MM.1S (cell line): Measurements from ENCODE around the gene BICRAL.

Experiments used
- DNase-seq: peaks from one replicate; pipeline ENCODE4 v3.0.0-alpha.2; 2015
- H2AFZ ChIP-seq: fragments of 300-600 bp; sonication (generic); 2 replicates; pipeline ENCODE4 v1.6.0; 2016; ENCODE audit warnings: antibody characterized with exemption, low read length
- H3F3A ChIP-seq: fragments of 300-600 bp; sonication (generic); 2 replicates; pipeline ENCODE4 v1.6.1; 2016; ENCODE audit warnings: mild to moderate bottlenecking, antibody characterized with exemption, low read length, moderate library complexity, mixed read lengths; ENCODE audit not compliant: insufficient read depth
- H3K27ac ChIP-seq: fragments of 300-600 bp; sonication (generic); 2 replicates; pipeline ENCODE4 v1.5.1; 2016; ENCODE audit warnings: mild to moderate bottlenecking, low read length
- H3K27me3 ChIP-seq: fragments of 300-600 bp; sonication (generic); replicated peaks from 2 replicates; pipeline ENCODE4 v1.6.0; 2016; ENCODE audit warnings: low read length; ENCODE audit not compliant: insufficient read depth
- H3K36me3 ChIP-seq: fragments of 300-600 bp; sonication (generic); replicated peaks from 2 replicates; pipeline ENCODE4 v1.6.1; 2016; ENCODE audit warnings: mild to moderate bottlenecking, low read length, mixed read lengths; ENCODE audit not compliant: insufficient read depth
- H3K4me1 ChIP-seq: fragments of 300-600 bp; sonication (generic); 2 replicates; pipeline ENCODE4 v1.6.1; 2016; ENCODE audit warnings: low read length, mixed read lengths
- H3K4me2 ChIP-seq: fragments of 300-600 bp; sonication (generic); 2 replicates; pipeline ENCODE4 v1.6.0; 2016; ENCODE audit warnings: low read depth, low read length
- H3K4me3 ChIP-seq: fragments of 300-600 bp; sonication (generic); 2 replicates; pipeline ENCODE4 v1.5.1; 2016; ENCODE audit warnings: low read length, mixed read lengths
- H3K79me2 ChIP-seq: fragments of 300-600 bp; sonication (generic); 2 replicates; pipeline ENCODE4 v1.6.1; 2016; ENCODE audit warnings: mixed run types, low read length, mixed read lengths
- H3K9ac ChIP-seq: fragments of 300-600 bp; sonication (generic); 2 replicates; pipeline ENCODE4 v1.6.1; 2016; ENCODE audit warnings: low read length, mixed read lengths
- H3K9me2 ChIP-seq: fragments of 300-600 bp; sonication (generic); replicated peaks from 2 replicates; pipeline ENCODE4 v1.6.1; 2016; ENCODE audit warnings: mild to moderate bottlenecking, low read length, mixed read lengths; ENCODE audit not compliant: insufficient read depth
- H3K9me3 ChIP-seq: fragments of 300-600 bp; sonication (generic); replicated peaks from 2 replicates; pipeline ENCODE4 v1.6.1; 2016; ENCODE audit warnings: mild to moderate bottlenecking, low read length, mixed read lengths; ENCODE audit not compliant: insufficient read depth
- H4K20me1 ChIP-seq: fragments of 300-600 bp; sonication (generic); 2 replicates; pipeline ENCODE4 v1.6.1; 2016; ENCODE audit warnings: mild to moderate bottlenecking, low read length, moderate library complexity, mixed read lengths; ENCODE audit not compliant: insufficient read depth
- CTCF ChIP-seq: fragments of 300-600 bp; sonication (generic); IDR thresholded peaks from 2 replicates; pipeline ENCODE4 v1.5.1; 2016; ENCODE audit warnings: antibody characterized with exemption, low read length, mixed read lengths
- EZH2 ChIP-seq: fragments of 300-600 bp; sonication (generic); optimal IDR thresholded peaks from 2 replicates; pipeline ENCODE3; 2017; ENCODE audit warnings: low read depth, mild to moderate bottlenecking, antibody characterized with exemption, low read length, mixed read lengths
- EZH2phosphoT487 ChIP-seq: fragments of 300-600 bp; sonication (generic); IDR thresholded peaks from 2 replicates; pipeline ENCODE4 v1.6.1; 2018; ENCODE audit warnings: antibody characterized with exemption, low read length

Gene BICRAL

GRCh38 chr6:42829561-42830092 is 47.8 kb downstream of the BICRAL start:
- no peak for DNase-seq
- H3K9me3 ChIP-seq, result no peaks in the 10 kb centered on the region
- H3K79me2 ChIP-seq, result no peaks in the 10 kb centered on the region
- H3K36me3 ChIP-seq, result 0 out of 2 replicates have a peak, but pooled peaks cover 4% of the 10 kb centered on the region
- no peak for TF ChIP-seq EZH2phosphoT487
- no peak for TF ChIP-seq CTCF
- TF ChIP-seq EZH2, result no peak
- H3K4me3 ChIP-seq, result no peak overlapping the region
- no peaks in the 10 kb centered on the region for H4K20me1 ChIP-seq
- no peak overlapping the region for H3K9ac ChIP-seq
- no peak overlapping the region for H3K4me2 ChIP-seq
- no peak overlapping the region for H2AFZ ChIP-seq
- H3K27me3 ChIP-seq, result no peaks in the 10 kb centered on the region
- H3K4me1 ChIP-seq, result no peaks in the 10 kb centered on the region
- H3K9me2 ChIP-seq, result no peaks in the 10 kb centered on the region
- H3K27ac ChIP-seq, result no peak overlapping the region
- no peaks in the 10 kb centered on the region for H3F3A ChIP-seq

GRCh38 chr6:42831237-42831636 is 49.4 kb downstream of the BICRAL start:
- no peak for DNase-seq
- Histone ChIP-seq H2AFZ (no peak overlapping the region), H4K20me1 (no peaks in the 10 kb centered on the region), H3K9ac (no peak overlapping the region), H3K4me1 (no peaks in the 10 kb centered on the region), H3K27ac (no peak overlapping the region), H3K9me3 (no peaks in the 10 kb centered on the region), H3K36me3 (0 out of 2 replicates have a peak, but pooled peaks cover 4% of the 10 kb centered on the region), H3K4me2 (no peak overlapping the region), H3K9me2 (no peaks in the 10 kb centered on the region), H3K27me3 (no peaks in the 10 kb centered on the region), H3K4me3 (no peak overlapping the region), H3K79me2 (no peaks in the 10 kb centered on the region), H3F3A (no peaks in the 10 kb centered on the region)
- TF ChIP-seq EZH2phosphoT487, result no peak
- TF ChIP-seq EZH2, result no peak
- TF ChIP-seq CTCF, result no peak

- Histone ChIP-seq H3K27me3 (no peaks in the 10 kb centered on the region), H3K79me2 (no peaks in the 10 kb centered on the region), H3K4me3 (no peak overlapping the region), H2AFZ (no peak overlapping the region), H4K20me1 (no peaks in the 10 kb centered on the region), H3K36me3 (0 out of 2 replicates have a peak, but pooled peaks cover 3% of the 10 kb centered on the region), H3K9me2 (no peaks in the 10 kb centered on the region), H3K9me3 (no peaks in the 10 kb centered on the region), H3K27ac (no peak overlapping the region), H3K4me1 (no peaks in the 10 kb centered on the region), H3K4me2 (no peak overlapping the region), H3F3A (no peaks in the 10 kb centered on the region), H3K9ac (no peak overlapping the region)
- DNase-seq, result no peak
- TF ChIP-seq EZH2phosphoT487 (no peak), CTCF (no peak), EZH2 (no peak)
Observed at GRCh38 chr6:42834056-42834455, 52.2 kb downstream of the BICRAL start.
